Mesendoderm (in vitro differentiated cells): ENCODE measurements around the gene BIN1.

Source experiments
- DNase-seq: peaks from one replicate; pipeline ENCODE4 v3.0.0; 2013
- H2AK5ac ChIP-seq: 2 replicates; pipeline ENCODE4 v1.6.1; 2013; ENCODE audit warnings: low read length, inconsistent platforms
- H2BK120ac ChIP-seq: 2 replicates; pipeline ENCODE4 v1.6.1; 2013; ENCODE audit warnings: low read depth, mild to moderate bottlenecking, low read length, moderate library complexity, mixed read lengths
- H2BK15ac ChIP-seq: replicated peaks from 2 replicates; pipeline ENCODE4 v1.6.1; 2013; ENCODE audit warnings: low read depth, mild to moderate bottlenecking, moderate library complexity
- H2BK5ac ChIP-seq: 2 replicates; pipeline ENCODE4 v1.6.1; 2013; ENCODE audit warnings: low read length, inconsistent platforms
- H3K18ac ChIP-seq: 2 replicates; pipeline ENCODE4 v1.6.1; 2013; ENCODE audit warnings: mild to moderate bottlenecking, low read length, mixed read lengths
- H3K23ac ChIP-seq: one replicate; pipeline ENCODE4 v1.6.1; 2013; ENCODE audit warnings: low read length
- H3K27ac ChIP-seq: 2 replicates; pipeline ENCODE4 v1.5.1; 2013; ENCODE audit warnings: low read depth, mild to moderate bottlenecking, inconsistent platforms, low read length, moderate library complexity
- H3K27me3 ChIP-seq: 2 replicates; pipeline ENCODE4 v1.6.1; 2013; ENCODE audit warnings: low read length, control low read depth, mild to moderate bottlenecking, inconsistent platforms; ENCODE audit not compliant: insufficient read depth, poor library complexity
- H3K36me3 ChIP-seq: 2 replicates; pipeline ENCODE4 v1.6.1; 2013; ENCODE audit warnings: low read length, inconsistent platforms; ENCODE audit not compliant: control insufficient read depth, insufficient read depth
- H3K4ac ChIP-seq: one replicate; pipeline ENCODE4 v1.6.1; 2013; ENCODE audit warnings: low read depth, mild to moderate bottlenecking, low read length, moderate library complexity
- H3K4me1 ChIP-seq: 2 replicates; pipeline ENCODE4 v1.6.1; 2013; ENCODE audit warnings: low read depth, low read length, inconsistent platforms; ENCODE audit not compliant: control insufficient read depth
- H3K4me2 ChIP-seq: 2 replicates; pipeline ENCODE4 v1.6.1; 2013; ENCODE audit warnings: low read length
- H3K4me3 ChIP-seq: 2 replicates; pipeline ENCODE4 v1.5.1; 2013; ENCODE audit warnings: mild to moderate bottlenecking, low read length
- H3K56ac ChIP-seq: one replicate; pipeline ENCODE4 v1.6.1; 2013; ENCODE audit warnings: low read length
- H3K79me1 ChIP-seq: 2 replicates; pipeline ENCODE4 v1.6.1; 2013; ENCODE audit warnings: low read length, inconsistent platforms
- H3K79me2 ChIP-seq: 2 replicates; pipeline ENCODE4 v1.6.1; 2013; ENCODE audit warnings: mild to moderate bottlenecking, low read length; ENCODE audit not compliant: control insufficient read depth, insufficient read depth
- H3K9ac ChIP-seq: 2 replicates; pipeline ENCODE4 v1.6.1; 2013; ENCODE audit warnings: low read length, inconsistent platforms
- H4K5ac ChIP-seq: one replicate; pipeline ENCODE4 v1.6.1; 2013; ENCODE audit warnings: low read length
- H4K8ac ChIP-seq: one replicate; pipeline ENCODE4 v1.6.1; 2013; ENCODE audit warnings: low read depth, mild to moderate bottlenecking, control low read depth, low read length, moderate library complexity
- WGBS: extraction: QIAGEN DNeasy Blood & Tissue Kit; methylation state at CpG from one replicate; pipeline ENCODE4 v1.1.7; 2013; ENCODE audit warnings: low lambda C conversion rate, missing lambda C conversion rate; ENCODE audit not compliant: insufficient coverage; ENCODE audit errors: extremely low coverage; 5-methylcytosine and 5-hydroxymethylcytosine counted together

The BIN1 gene

DNA sequence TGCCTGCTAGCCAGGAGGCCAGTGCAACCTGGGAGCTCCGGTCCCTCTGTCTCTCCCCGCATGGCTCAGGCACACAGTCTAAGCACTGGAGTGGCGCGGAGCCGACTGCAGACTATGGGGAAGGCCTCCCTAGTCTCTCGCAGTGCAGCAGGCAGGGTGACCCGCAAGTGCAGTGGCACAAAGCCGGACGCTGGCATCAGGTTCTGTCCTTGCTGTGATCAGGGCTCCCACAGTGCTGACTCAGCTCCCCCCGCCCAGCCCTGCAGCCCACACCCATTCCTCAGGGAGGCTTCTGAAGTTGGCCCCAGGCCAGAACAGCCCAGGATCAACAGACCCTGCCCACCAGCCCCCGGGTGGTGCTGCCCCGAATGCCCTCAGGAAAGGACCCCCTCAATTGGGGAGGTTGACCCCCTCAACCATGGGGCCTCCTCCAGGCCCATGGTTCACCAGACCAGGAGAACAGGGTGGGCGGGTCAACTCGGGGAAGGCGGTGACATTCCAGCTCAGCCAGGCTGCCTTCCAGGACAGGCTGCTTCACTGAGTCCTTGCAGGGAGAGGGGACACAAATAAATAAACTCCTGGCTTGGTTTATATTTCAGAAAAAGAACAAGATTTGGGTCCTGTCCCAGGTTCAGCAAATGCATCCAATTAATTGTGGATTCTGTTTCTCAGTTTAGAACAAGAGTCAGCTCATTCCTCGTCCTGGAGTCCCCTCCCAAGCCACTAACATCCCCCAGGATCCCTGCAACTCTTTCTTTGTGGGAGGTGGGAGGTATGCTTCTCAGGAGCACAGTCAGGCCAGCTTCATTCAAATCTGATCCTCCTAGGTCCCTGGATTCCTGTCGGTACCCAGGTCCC lies 12.2 kb downstream of the BIN1 start:
- H3K27ac ChIP-seq = no peak overlapping the region
- no CpG with 5 or more reads among the region's 17 CpGs for WGBS

DNA sequence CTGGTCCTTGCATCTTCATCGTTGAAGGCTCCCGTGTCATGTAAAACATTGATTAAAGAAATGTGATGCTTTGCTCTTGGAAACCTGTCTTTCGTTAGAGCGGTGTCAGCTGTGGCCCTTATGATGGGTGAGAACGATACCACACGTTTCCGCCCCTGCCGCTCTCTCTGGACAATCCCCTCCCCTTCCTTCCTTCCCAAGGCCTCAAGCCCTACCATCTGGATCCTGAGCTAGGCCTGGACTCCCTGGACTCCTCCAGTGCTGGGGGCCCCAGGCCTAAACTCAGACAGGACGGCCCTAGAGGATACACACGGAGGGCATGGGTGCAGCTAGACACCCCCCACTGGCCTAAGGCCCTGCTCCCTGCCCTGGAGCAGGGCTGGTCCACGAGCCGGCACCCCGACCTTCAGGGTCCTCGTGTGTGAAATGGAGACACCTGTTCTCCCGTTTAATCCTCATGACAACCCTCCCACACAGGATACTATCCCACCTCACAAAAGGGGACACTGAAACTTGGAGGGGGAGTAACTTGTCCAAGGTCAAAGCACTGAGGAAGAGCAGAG lies 13.2 kb downstream of the BIN1 start:
- H3K18ac ChIP-seq = no peak overlapping the region
- no peak overlapping the region for H3K4ac ChIP-seq
- no peak overlapping the region for H3K27ac ChIP-seq
- no peaks in the 10 kb centered on the region for H3K4me1 ChIP-seq
- H3K27me3 ChIP-seq = no peaks in the 10 kb centered on the region
- no peaks in the 10 kb centered on the region for H3K79me2 ChIP-seq
- H3K23ac ChIP-seq = no peak overlapping the region
- H3K36me3 ChIP-seq = no peaks in the 10 kb centered on the region
- no peak for DNase-seq
- no peak overlapping the region for H4K8ac ChIP-seq
- no peak overlapping the region for H3K4me3 ChIP-seq
- H3K9ac ChIP-seq = no peak overlapping the region
- WGBS = no CpG with 5 or more reads among the region's 15 CpGs
- H2BK5ac ChIP-seq = no peak overlapping the region
- peaks cover 1% of the 10 kb centered on the region for H3K79me1 ChIP-seq
- H2AK5ac ChIP-seq = no peak overlapping the region
- H3K56ac ChIP-seq = no peak overlapping the region
- H3K4me2 ChIP-seq = no peak overlapping the region
- H2BK120ac ChIP-seq = no peak overlapping the region
- no peak overlapping the region for H2BK15ac ChIP-seq
- no peak overlapping the region for H4K5ac ChIP-seq

More for the DNA sequence above, 12.2 kb downstream of the BIN1 start:
- peak; percentile 58 for DNase-seq
- Histone ChIP-seq H3K56ac (peak overlapping the region; percentile 29), H3K36me3 (no peaks in the 10 kb centered on the region), H3K9ac (no peak overlapping the region), H3K23ac (no peak overlapping the region), H3K4me3 (no peak overlapping the region), H2BK15ac (no peak overlapping the region), H3K4me1 (no peaks in the 10 kb centered on the region), H2AK5ac (no peak overlapping the region), H3K27me3 (no peaks in the 10 kb centered on the region), H4K8ac (no peak overlapping the region), H3K4ac (no peak overlapping the region), H2BK5ac (no peak overlapping the region), H3K79me1 (peaks cover 3% of the 10 kb centered on the region), H3K4me2 (no peak overlapping the region), H2BK120ac (no peak overlapping the region), H3K18ac (no peak overlapping the region), H3K79me2 (no peaks in the 10 kb centered on the region), H4K5ac (no peak overlapping the region)

DNA sequence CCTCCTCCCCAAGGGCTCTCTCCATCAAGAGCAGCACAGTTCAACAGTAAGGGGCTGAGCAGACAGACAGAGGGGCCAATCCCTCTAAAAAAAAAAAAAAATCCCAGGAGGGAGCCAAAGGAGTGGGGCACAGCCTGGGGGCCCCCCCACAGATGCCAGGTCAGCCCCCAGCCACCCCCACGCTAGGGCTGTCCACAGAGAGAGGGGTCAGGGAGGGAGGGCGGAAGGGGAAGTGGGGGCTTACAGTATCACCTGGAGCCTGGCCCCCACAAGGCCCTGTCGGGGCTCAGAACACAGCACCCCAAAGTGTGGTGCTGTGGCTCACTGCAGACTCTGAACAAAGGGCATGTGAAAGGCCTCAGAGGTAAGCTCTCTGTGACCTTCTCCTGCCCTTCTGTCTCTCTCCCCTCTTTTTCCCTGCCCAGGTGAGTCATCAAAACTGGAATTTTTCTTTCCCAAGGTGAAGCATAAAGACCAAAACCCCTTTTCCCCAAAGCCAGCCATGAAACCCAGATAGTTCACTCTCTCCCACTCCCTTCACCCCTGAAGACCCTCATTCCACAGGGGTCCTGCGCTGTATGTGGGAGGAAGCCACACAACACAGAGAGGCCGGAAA lies 13.9 kb downstream of the BIN1 start:
- DNase-seq = no peak

DNA sequence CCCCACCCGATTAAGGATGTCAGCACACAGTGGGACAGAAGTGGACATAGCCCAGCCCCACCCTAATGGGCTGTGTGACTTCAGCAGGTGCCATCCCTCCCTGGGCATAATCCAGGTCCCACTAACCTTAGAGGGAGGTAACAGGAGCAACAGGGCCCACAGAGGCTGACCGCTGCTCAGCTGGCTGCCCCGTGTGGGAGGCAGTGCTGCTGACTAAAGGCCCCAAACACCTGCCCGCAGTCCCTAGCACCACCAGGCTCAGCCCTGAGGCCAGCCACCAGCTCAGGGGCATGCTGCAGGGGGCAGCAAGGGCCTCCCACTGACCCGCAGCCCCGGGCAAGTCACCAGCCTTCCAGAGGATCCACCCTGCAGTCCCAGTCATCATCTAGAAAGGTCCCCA lies 14.6 kb downstream of the BIN1 start:
- no CpG with 5 or more reads among the region's 6 CpGs for WGBS
- no peaks in the 10 kb centered on the region for H3K79me2 ChIP-seq
- H3K27ac ChIP-seq = no peak overlapping the region
- H3K4me3 ChIP-seq = no peak overlapping the region
- H3K23ac ChIP-seq = no peak overlapping the region
- no peak overlapping the region for H3K18ac ChIP-seq
- no peak overlapping the region for H4K5ac ChIP-seq
- H3K9ac ChIP-seq = no peak overlapping the region
- no peak overlapping the region for H2BK5ac ChIP-seq
- H3K4me2 ChIP-seq = no peak overlapping the region
- no peak overlapping the region for H3K56ac ChIP-seq
- H3K27me3 ChIP-seq = no peaks in the 10 kb centered on the region
- no peak overlapping the region for H2BK15ac ChIP-seq
- H3K79me1 ChIP-seq = peaks cover 1% of the 10 kb centered on the region
- H3K4me1 ChIP-seq = peaks cover 2% of the 10 kb centered on the region
- H4K8ac ChIP-seq = no peak overlapping the region
- no peak overlapping the region for H2BK120ac ChIP-seq
- H3K4ac ChIP-seq = no peak overlapping the region
- no peak for DNase-seq
- no peaks in the 10 kb centered on the region for H3K36me3 ChIP-seq
- no peak overlapping the region for H2AK5ac ChIP-seq

More for the DNA sequence above, 13.9 kb downstream of the BIN1 start:
- Histone ChIP-seq H2AK5ac (no peak overlapping the region), H3K18ac (no peak overlapping the region), H4K8ac (no peak overlapping the region), H3K9ac (no peak overlapping the region), H3K4ac (no peak overlapping the region), H2BK5ac (no peak overlapping the region), H3K79me1 (peaks cover 1% of the 10 kb centered on the region), H3K4me2 (no peak overlapping the region), H3K79me2 (no peaks in the 10 kb centered on the region), H3K56ac (peak overlapping the region; percentile 34), H3K27me3 (no peaks in the 10 kb centered on the region), H3K4me3 (no peak overlapping the region), H2BK120ac (no peak overlapping the region), H3K27ac (no peak overlapping the region), H3K36me3 (no peaks in the 10 kb centered on the region), H2BK15ac (no peak overlapping the region), H4K5ac (no peak overlapping the region), H3K4me1 (no peaks in the 10 kb centered on the region), H3K23ac (no peak overlapping the region)
- no CpG with 5 or more reads among the region's 5 CpGs for WGBS

DNA sequence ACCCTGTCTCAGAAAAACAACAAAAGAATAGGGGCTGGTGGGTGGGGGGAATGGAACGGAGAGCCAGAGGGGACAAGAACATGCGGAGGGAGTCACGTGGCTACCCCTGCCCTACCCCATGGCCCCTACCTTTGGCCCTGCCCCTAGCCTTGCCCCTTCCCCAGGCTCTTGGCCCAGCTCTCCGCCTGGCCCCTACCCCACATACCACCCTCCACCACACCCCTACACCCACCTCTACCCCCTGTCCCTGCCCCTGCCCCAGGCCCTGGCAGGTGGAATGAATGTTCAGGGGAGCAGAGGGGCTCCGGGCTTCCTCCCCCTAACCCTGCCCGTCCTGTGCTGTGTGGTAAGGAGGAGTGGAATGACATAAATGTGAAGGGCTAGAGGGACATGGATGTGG lies 15.1 kb downstream of the BIN1 start:
- no peak overlapping the region for H2BK15ac ChIP-seq
- H3K27me3 ChIP-seq = no peaks in the 10 kb centered on the region
- no peak overlapping the region for H3K23ac ChIP-seq
- H3K4me2 ChIP-seq = no peak overlapping the region
- no peak overlapping the region for H3K18ac ChIP-seq
- no CpG with 5 or more reads among the region's 6 CpGs for WGBS
- H4K5ac ChIP-seq = no peak overlapping the region
- no peak overlapping the region for H3K27ac ChIP-seq
- H2BK120ac ChIP-seq = no peak overlapping the region
- no peak overlapping the region for H3K9ac ChIP-seq
- no peaks in the 10 kb centered on the region for H3K36me3 ChIP-seq
- H2AK5ac ChIP-seq = no peak overlapping the region
- H3K79me2 ChIP-seq = no peaks in the 10 kb centered on the region
- H3K4me1 ChIP-seq = peaks cover 3% of the 10 kb centered on the region
- peaks cover 1% of the 10 kb centered on the region for H3K79me1 ChIP-seq
- no peak overlapping the region for H4K8ac ChIP-seq
- no peak for DNase-seq
- no peak overlapping the region for H2BK5ac ChIP-seq
- no peak overlapping the region for H3K4ac ChIP-seq
- H3K56ac ChIP-seq = no peak overlapping the region
- H3K4me3 ChIP-seq = no peak overlapping the region
